Neural cell (in vitro differentiated cells): ENCODE data around the gene PTPRG.

Experiments
- CTCF ChIP-seq: fragments of 450-650 bp; IDR thresholded peaks from 2 replicates; pipeline ENCODE4 v1.5.1; 2014; ENCODE audit warnings: antibody characterized with exemption, mild to moderate bottlenecking, moderate library complexity; ENCODE audit not compliant: poor library complexity, severe bottlenecking
- EP300 ChIP-seq: fragments of 450-650 bp; conservative IDR thresholded peaks from 2 replicates; pipeline ENCODE4 v1.6.1; 2014; ENCODE audit warnings: antibody characterized with exemption, mild to moderate bottlenecking, moderate library complexity; ENCODE audit not compliant: poor library complexity, severe bottlenecking

- TF ChIP-seq EP300 (no peak), CTCF (no peak)
Measured at GRCh38 chr3:62019906-62020305, 458.5 kb downstream of the PTPRG start.
